Breast epithelium (tissue), 3 donors: ENCODE data around the gene KDM4C.

Experiments
- CTCF ChIP-seq, 3 donors: fragments of 450-650 bp; IDR thresholded peaks; one replicate each; pipeline ENCODE4 v1.5.1; 2016 to 2017; ENCODE audit warnings: antibody characterized with exemption in 3 of 3, mild to moderate bottlenecking in 3 of 3, moderate library complexity in 3 of 3
- POLR2A ChIP-seq: fragments of 450-650 bp; IDR thresholded peaks from one replicate; pipeline ENCODE4 v1.6.1; 2016; ENCODE audit warnings: antibody characterized with exemption, mild to moderate bottlenecking, moderate library complexity

GRCh38 chr9:7192266-7192665 lies 434.5 kb downstream of the KDM4C start:
- TF ChIP-seq CTCF (IDR thresholded peaks at IDR 0.05) (no peak), POLR2A (no peak)
